Measurements from ENCODE around the gene LGALS12.
A peak's percentile ranks its signal among the peaks of the same experiment; 100 is the strongest.

Gene LGALS12

GRCh38 chr11:63491636-63492372, 14.1 kb upstream of the LGALS12 start:
- no peaks in the 10 kb centered on the region for H3K36me3 Mint-ChIP-seq (ENCODE audit: low read depth)
- intact Hi-C loops (cut with micrococcal nuclease) = loop anchor here (10.0 kb wide), 1 partner anchor 53 kb away; no protein-coding TSS in a partner anchor
- no peak overlapping the region for H3K4me3 Mint-ChIP-seq
- H3K27me3 Mint-ChIP-seq = peaks cover 38% of the 10 kb centered on the region
- peaks cover 8% of the 10 kb centered on the region for H3K9me3 Mint-ChIP-seq
- peaks cover 42% of the 10 kb centered on the region for H3K4me1 Mint-ChIP-seq (ENCODE audit: low read depth)
- no peak overlapping the region for H3K27ac Mint-ChIP-seq

DNA sequence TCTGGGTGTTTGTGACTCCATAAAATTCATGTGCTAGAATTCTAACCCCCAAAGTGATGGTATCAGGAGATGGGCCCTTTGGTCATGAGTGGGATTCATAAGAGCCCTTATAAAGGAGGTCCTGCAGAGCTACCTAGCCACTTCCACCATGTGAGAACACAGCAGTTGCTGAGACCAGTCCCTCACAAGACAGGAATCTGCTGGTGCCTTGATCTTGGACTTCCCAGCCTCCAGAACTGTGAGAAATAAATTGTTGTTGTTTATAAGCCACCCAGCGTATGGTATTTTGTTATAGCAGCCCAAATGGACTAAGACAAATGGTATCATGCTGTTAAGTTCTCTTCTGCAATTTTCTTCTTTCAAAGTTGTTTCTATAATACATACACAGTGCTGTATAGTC, 13.4 kb upstream of the LGALS12 start:
- Mint-ChIP-seq H3K27ac (no peak overlapping the region), H3K9me3 (peaks cover 14% of the 10 kb centered on the region), H3K4me3 (no peak overlapping the region), H3K4me1 (ENCODE audit: low read depth) (peaks cover 44% of the 10 kb centered on the region), H3K36me3 (ENCODE audit: low read depth) (no peaks in the 10 kb centered on the region), H3K27me3 (peaks cover 38% of the 10 kb centered on the region)
- intact Hi-C loops (cut with micrococcal nuclease) = loop anchor here (10.0 kb wide), 1 partner anchor 52 kb away; no protein-coding TSS in a partner anchor

GRCh38 chr11:63493127-63493526, 12.8 kb upstream of the LGALS12 start:
- H3K36me3 Mint-ChIP-seq (ENCODE audit: low read depth) = no peaks in the 10 kb centered on the region
- peaks cover 19% of the 10 kb centered on the region for H3K9me3 Mint-ChIP-seq
- peaks cover 44% of the 10 kb centered on the region for H3K4me1 Mint-ChIP-seq (ENCODE audit: low read depth)
- intact Hi-C loops (cut with micrococcal nuclease) = loop anchor here (10.0 kb wide), 1 partner anchor 52 kb away; no protein-coding TSS in a partner anchor
- H3K27ac Mint-ChIP-seq = no peak overlapping the region
- H3K4me3 Mint-ChIP-seq = no peak overlapping the region
- H3K27me3 Mint-ChIP-seq = peaks cover 34% of the 10 kb centered on the region

GRCh38 chr11:63494975-63495374, 10.9 kb upstream of the LGALS12 start:
- Mint-ChIP-seq H3K27me3 (peaks cover 32% of the 10 kb centered on the region), H3K4me3 (no peak overlapping the region)

DNA sequence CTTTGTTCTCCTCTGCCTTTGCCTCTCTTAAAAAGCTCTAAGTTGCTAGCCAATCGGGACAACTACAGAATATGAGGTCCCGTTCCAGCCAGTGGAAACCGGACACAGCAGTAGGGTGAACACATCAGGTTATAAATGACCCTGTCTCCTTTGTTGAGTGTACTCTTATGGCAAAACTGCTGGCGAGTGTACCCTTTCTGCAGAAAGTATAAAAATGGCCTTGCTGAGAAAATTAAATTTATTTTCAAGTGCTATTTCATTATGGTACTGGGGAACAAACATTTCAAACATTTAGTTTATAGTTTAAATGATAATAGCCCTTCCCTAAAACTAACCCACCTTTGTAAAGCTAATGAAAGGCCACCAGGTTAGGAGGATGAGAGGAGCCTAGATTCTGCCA, 6.0 kb upstream of the LGALS12 start:
- H3K9me3 Mint-ChIP-seq = peaks cover 47% of the 10 kb centered on the region
- H3K4me1 Mint-ChIP-seq (ENCODE audit: low read depth) = peaks cover 43% of the 10 kb centered on the region
- H3K36me3 Mint-ChIP-seq (ENCODE audit: low read depth) = peaks cover 11% of the 10 kb centered on the region
- intact Hi-C loops (cut with micrococcal nuclease) = loop anchor here (10.0 kb wide), 1 partner anchor 45 kb away; no protein-coding TSS in a partner anchor
- H3K4me3 Mint-ChIP-seq = no peak overlapping the region
- peaks cover 2% of the 10 kb centered on the region for H3K27me3 Mint-ChIP-seq
- H3K27ac Mint-ChIP-seq = no peak overlapping the region

More at GRCh38 chr11:63494975-63495374, 10.9 kb upstream of the LGALS12 start:
- Mint-ChIP-seq H3K27ac (no peak overlapping the region), H3K4me1 (ENCODE audit: low read depth) (peaks cover 33% of the 10 kb centered on the region), H3K9me3 (peaks cover 36% of the 10 kb centered on the region), H3K36me3 (ENCODE audit: low read depth) (peaks cover 5% of the 10 kb centered on the region)
- intact Hi-C loops (cut with micrococcal nuclease) = loop anchor here (10.0 kb wide), 1 partner anchor 50 kb away; no protein-coding TSS in a partner anchor

DNA sequence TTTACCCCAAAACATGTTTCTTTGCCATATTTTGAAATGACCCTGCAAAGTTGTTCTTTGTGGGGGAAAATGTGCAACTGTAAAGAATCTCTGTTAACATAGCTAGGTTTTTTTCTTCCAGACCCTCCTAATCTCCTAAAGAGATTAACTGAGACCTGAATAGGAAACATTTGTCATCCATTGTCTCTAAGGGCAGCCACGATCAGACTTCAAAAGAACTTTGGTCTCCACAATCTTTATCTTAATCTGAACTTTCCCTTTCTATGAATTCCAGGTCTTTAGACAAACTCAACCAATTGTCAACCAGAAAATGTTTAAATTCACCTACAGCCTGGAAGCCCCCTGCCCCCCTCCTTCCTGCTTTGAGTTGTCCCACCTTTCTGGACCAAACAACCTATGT, 4.6 kb upstream of the LGALS12 start:
- no peak overlapping the region for H3K4me3 Mint-ChIP-seq
- peaks cover 55% of the 10 kb centered on the region for H3K4me1 Mint-ChIP-seq (ENCODE audit: low read depth)
- peaks cover 11% of the 10 kb centered on the region for H3K36me3 Mint-ChIP-seq (ENCODE audit: low read depth)
- peaks cover 45% of the 10 kb centered on the region for H3K9me3 Mint-ChIP-seq
- H3K27ac Mint-ChIP-seq = no peak overlapping the region
- H3K27me3 Mint-ChIP-seq = peaks cover 9% of the 10 kb centered on the region
- intact Hi-C loops (cut with micrococcal nuclease) = no loop called here

GRCh38 chr11:63502252-63502820, 3.5 kb upstream of the LGALS12 start:
- Mint-ChIP-seq H3K9me3 (peaks cover 34% of the 10 kb centered on the region), H3K4me3 (no peak overlapping the region), H3K4me1 (ENCODE audit: low read depth) (peaks cover 58% of the 10 kb centered on the region), H3K36me3 (ENCODE audit: low read depth) (peaks cover 11% of the 10 kb centered on the region), H3K27me3 (peaks cover 12% of the 10 kb centered on the region), H3K27ac (no peak overlapping the region)
- intact Hi-C loops (cut with micrococcal nuclease) = no loop called here

GRCh38 chr11:63503492-63503891, 2.4 kb upstream of the LGALS12 start:
- Mint-ChIP-seq H3K4me3 (peak overlapping the region; percentile 35), H3K36me3 (ENCODE audit: low read depth) (peaks cover 11% of the 10 kb centered on the region), H3K27ac (peak overlapping the region; percentile 52), H3K27me3 (peaks cover 10% of the 10 kb centered on the region), H3K4me1 (ENCODE audit: low read depth) (peaks cover 69% of the 10 kb centered on the region), H3K9me3 (peaks cover 25% of the 10 kb centered on the region)
- intact Hi-C loops (cut with micrococcal nuclease) = no loop called here

GRCh38 chr11:63504054-63504453, 1.8 kb upstream of the LGALS12 start:
- no peak overlapping the region for H3K4me3 Mint-ChIP-seq
- H3K9me3 Mint-ChIP-seq = peaks cover 19% of the 10 kb centered on the region
- peak overlapping the region; percentile 52 for H3K27ac Mint-ChIP-seq
- H3K36me3 Mint-ChIP-seq (ENCODE audit: low read depth) = peaks cover 11% of the 10 kb centered on the region
- H3K27me3 Mint-ChIP-seq = peaks cover 10% of the 10 kb centered on the region
- peaks cover 74% of the 10 kb centered on the region for H3K4me1 Mint-ChIP-seq (ENCODE audit: low read depth)
- intact Hi-C loops (cut with micrococcal nuclease) = no loop called here

- intact Hi-C loops (cut with micrococcal nuclease) = no loop called here
- no peak overlapping the region for H3K4me3 Mint-ChIP-seq
Measured at GRCh38 chr11:63504933-63505586, 824 bp upstream of the LGALS12 start.

DNA sequence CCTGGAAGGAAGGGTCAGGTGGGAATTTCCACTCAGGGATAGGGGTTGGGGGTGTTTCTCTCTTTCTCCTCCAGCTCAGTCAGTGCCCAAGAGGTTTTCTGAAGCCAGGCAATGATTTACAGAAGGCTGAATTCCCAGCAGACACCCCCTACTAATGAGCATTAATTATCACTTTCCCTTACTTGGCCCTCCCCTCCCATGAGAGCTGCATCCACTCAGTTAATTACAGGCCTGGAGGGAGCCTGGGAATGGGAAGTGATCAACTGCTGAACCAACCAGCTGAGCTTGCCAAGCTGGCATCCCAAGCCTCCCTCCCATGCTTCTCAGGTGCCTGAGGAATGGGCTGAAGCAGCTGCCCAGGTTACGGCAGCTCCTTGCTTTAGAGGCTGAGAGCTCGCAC, 992 bp downstream of the LGALS12 start:
- H3K4me1 Mint-ChIP-seq (ENCODE audit: low read depth) = peaks cover 71% of the 10 kb centered on the region
- intact Hi-C loops (cut with micrococcal nuclease) = no loop called here
- no peak overlapping the region for H3K4me3 Mint-ChIP-seq
- H3K27me3 Mint-ChIP-seq = peaks cover 10% of the 10 kb centered on the region
- H3K27ac Mint-ChIP-seq = no peak overlapping the region
- no peaks in the 10 kb centered on the region for H3K36me3 Mint-ChIP-seq (ENCODE audit: low read depth)
- no peaks in the 10 kb centered on the region for H3K9me3 Mint-ChIP-seq

More at GRCh38 chr11:63504933-63505586, 824 bp upstream of the LGALS12 start:
- H3K4me1 Mint-ChIP-seq (ENCODE audit: low read depth) = peaks cover 74% of the 10 kb centered on the region
- H3K36me3 Mint-ChIP-seq (ENCODE audit: low read depth) = peaks cover 6% of the 10 kb centered on the region
- H3K27ac Mint-ChIP-seq = no peak overlapping the region
- H3K27me3 Mint-ChIP-seq = peaks cover 10% of the 10 kb centered on the region
- peaks cover 10% of the 10 kb centered on the region for H3K9me3 Mint-ChIP-seq

- Mint-ChIP-seq H3K9me3 (no peaks in the 10 kb centered on the region), H3K4me3 (no peak overlapping the region), H3K4me1 (ENCODE audit: low read depth) (peaks cover 65% of the 10 kb centered on the region), H3K36me3 (ENCODE audit: low read depth) (no peaks in the 10 kb centered on the region), H3K27me3 (peaks cover 10% of the 10 kb centered on the region), H3K27ac (no peak overlapping the region)
- intact Hi-C loops (cut with micrococcal nuclease) = no loop called here
Measured at GRCh38 chr11:63507511-63507910, 1.6 kb downstream of the LGALS12 start.

DNA sequence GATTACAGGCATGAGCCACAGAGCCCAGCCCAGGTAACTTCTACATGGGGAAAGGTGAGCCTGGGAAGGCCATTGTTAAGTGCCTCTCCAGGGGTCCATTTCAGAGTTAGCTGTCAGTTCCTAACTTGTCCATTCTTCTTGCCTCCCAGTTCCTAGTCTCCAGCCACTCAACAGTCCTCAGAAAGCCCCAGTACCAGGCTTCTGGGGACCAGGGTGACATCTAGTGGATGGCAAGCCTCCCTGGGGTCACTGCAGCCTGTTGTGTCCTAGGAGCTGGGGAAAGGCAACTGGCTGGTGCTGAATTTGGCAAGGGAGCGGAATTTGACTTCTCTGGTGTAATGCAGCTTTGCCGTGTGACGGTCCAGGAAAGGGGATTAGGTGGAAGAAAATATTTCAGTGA, 2.1 kb downstream of the LGALS12 start:
- peaks cover 10% of the 10 kb centered on the region for H3K27me3 Mint-ChIP-seq
- intact Hi-C loops (cut with micrococcal nuclease) = loop anchor here (1.0 kb wide), 1 partner anchor 29 kb away; no protein-coding TSS in a partner anchor
- no peak overlapping the region for H3K27ac Mint-ChIP-seq
- no peaks in the 10 kb centered on the region for H3K36me3 Mint-ChIP-seq (ENCODE audit: low read depth)
- peaks cover 60% of the 10 kb centered on the region for H3K4me1 Mint-ChIP-seq (ENCODE audit: low read depth)
- H3K4me3 Mint-ChIP-seq = no peak overlapping the region
- no peaks in the 10 kb centered on the region for H3K9me3 Mint-ChIP-seq

- Mint-ChIP-seq H3K27ac (no peak overlapping the region), H3K9me3 (no peaks in the 10 kb centered on the region), H3K4me3 (no peak overlapping the region), H3K27me3 (peaks cover 10% of the 10 kb centered on the region), H3K36me3 (ENCODE audit: low read depth) (no peaks in the 10 kb centered on the region), H3K4me1 (ENCODE audit: low read depth) (peaks cover 52% of the 10 kb centered on the region)
- intact Hi-C loops (cut with micrococcal nuclease) = loop anchor here (1.0 kb wide), 1 partner anchor 29 kb away; no protein-coding TSS in a partner anchor
Measured at GRCh38 chr11:63508745-63509144, 2.9 kb downstream of the LGALS12 start.

Measured in dendritic cell treated with granulocyte-macrophage colony-stimulating factor and Interleukin-4, amounts not matched to agents 40 ng/mL and 50 ng/mL, for 4 days (primary cell).